GM12878 (cell line): ENCODE measurements around the gene CXCL9. TPM values are rescaled to one million over a fixed set of nuclear protein-coding genes. Genes with fewer than 3 reads are reported as not detected.

Source experiments
- ATAC-seq: fragments of 200-7000 bp; cut with Tn5 transposase; 3 replicates; pipeline ENCODE4 v1.9.1; 2020; ENCODE audit warnings: mild to moderate bottlenecking, moderate library complexity
- BruUV-seq: library from RNA; stranded (reverse); fragments of 400-500 nt; replicated peaks from 2 replicates; lab custom pipeline; 2021; lab: Mats Ljungman, UMichigan
- CTCF ChIA-PET: fragments of 300-600 bp; sonication (Branson Sonifier 250); formaldehyde crosslinking; extraction: SDS; loops from one replicate; lab custom pipeline; 2021; ENCODE audit warnings: inconsistent platforms; lab: Yijun Ruan, JAX
- POLR2A ChIA-PET: fragments of 350-600 bp; formaldehyde crosslinking; extraction: SDS; loops from one replicate; lab custom pipeline; 2021; ENCODE audit warnings: inconsistent platforms; lab: Charles Lee
- RAD21 ChIA-PET: fragments of 300-600 bp; sonication (Branson Sonifier 250); formaldehyde crosslinking; loops from one replicate; lab custom pipeline; 2023; ENCODE audit warnings: antibody characterized with exemption; ENCODE audit not compliant: unreplicated experiment; lab: Charles Lee
- SMC1A ChIA-PET: fragments of 300-600 bp; sonication (Branson Sonifier 250); formaldehyde crosslinking; loops from one replicate; lab custom pipeline; 2023; ENCODE audit not compliant: unreplicated experiment, uncharacterized antibody; lab: Charles Lee
- DNase-seq: peaks from one replicate; pipeline ENCODE4 v3.0.0-alpha.2; 2011; ENCODE audit warnings: low read depth, low spot score
- FAIRE-seq: peaks from 3 replicates; lab custom pipeline; 2011; peaks lifted over from hg19 to GRCh38; lab: Jason Lieb, UNC
- H2AFZ ChIP-seq: 2 replicates; pipeline ENCODE4 v1.6.0; 2011; ENCODE audit warnings: low read depth, low read length, control low read depth; ENCODE audit not compliant: control insufficient read depth
- H3K27ac ChIP-seq: 2 replicates; pipeline ENCODE4 v1.5.1; 2011; ENCODE audit warnings: control low read depth; ENCODE audit not compliant: control insufficient read depth, insufficient read depth
- H3K27me3 ChIP-seq, 2 experiments: replicated peaks in 1 of 2; 2 replicates each; pipeline versions ENCODE4 v1.6.0 to v1.6.1; 2011; ENCODE audit warnings: low read length in 1 of 2; ENCODE audit not compliant: control insufficient read depth in 2 of 2, insufficient read depth in 2 of 2
- H3K36me3 ChIP-seq, 2 experiments: 2 replicates each; pipeline ENCODE4 v1.5.1; 2011; ENCODE audit warnings: low read length in 1 of 2; ENCODE audit not compliant: control insufficient read depth in 2 of 2, insufficient read depth in 2 of 2
- H3K4me1 ChIP-seq: 2 replicates; pipeline ENCODE4 v1.6.1; 2011; ENCODE audit warnings: mild to moderate bottlenecking, low read length, moderate library complexity, mixed read lengths; ENCODE audit not compliant: control insufficient read depth, insufficient read depth
- H3K4me2 ChIP-seq: 2 replicates; pipeline ENCODE4 v1.6.0; 2011; ENCODE audit warnings: control low read depth; ENCODE audit not compliant: control insufficient read depth, insufficient read depth
- H3K4me3 ChIP-seq: fragments of 200-600 bp; sonication (generic); 2 replicates; pipeline ENCODE4 v1.5.1; 2016
- H3K79me2 ChIP-seq: 2 replicates; pipeline ENCODE4 v1.6.0; 2011; ENCODE audit warnings: low read length; ENCODE audit not compliant: control insufficient read depth, insufficient read depth
- H3K9ac ChIP-seq: 2 replicates; pipeline ENCODE4 v1.8.0; 2011; ENCODE audit warnings: low read length, control low read depth, mixed read lengths; ENCODE audit not compliant: control insufficient read depth, insufficient read depth
- H3K9me3 ChIP-seq: replicated peaks from 3 replicates; pipeline ENCODE4 v1.5.1; 2011; ENCODE audit warnings: mild to moderate bottlenecking, low read length; ENCODE audit not compliant: control insufficient read depth, insufficient read depth
- H4K20me1 ChIP-seq: 2 replicates; pipeline ENCODE4 v1.6.0; 2011; ENCODE audit not compliant: control insufficient read depth, insufficient read depth
- ASH2L ChIP-seq: fragments of 300-600, 200-600 bp; sonication (generic); IDR thresholded peaks from 2 replicates; pipeline ENCODE4 v1.6.1; 2017; ENCODE audit warnings: low read depth, mild to moderate bottlenecking, borderline replicate concordance
- ATF2 ChIP-seq: IDR thresholded peaks from 2 replicates; pipeline ENCODE4 v1.6.1; 2012; ENCODE audit warnings: low read length, inconsistent platforms
- ATF7 ChIP-seq: fragments of 450-650 bp; IDR thresholded peaks from 2 replicates; pipeline ENCODE4 v1.6.1; 2016; ENCODE audit warnings: low read depth, mild to moderate bottlenecking
- CBFB ChIP-seq: IDR thresholded peaks from 2 replicates; pipeline ENCODE4 v1.6.1; 2016; ENCODE audit warnings: antibody characterized with exemption, low read depth
- CBX3 ChIP-seq: fragments of 200-600 bp; sonication (generic); IDR thresholded peaks from 2 replicates; pipeline ENCODE4 v1.6.1; 2016; ENCODE audit warnings: low read depth, borderline replicate concordance
- EED ChIP-seq: sonication (generic); IDR thresholded peaks from 2 replicates; pipeline ENCODE4 v1.6.1; 2016; ENCODE audit warnings: antibody characterized with exemption, low read depth
- FOS ChIP-seq: IDR thresholded peaks from 3 replicates; pipeline ENCODE4 v1.6.1; 2011; ENCODE audit warnings: borderline replicate concordance; ENCODE audit not compliant: insufficient read length; ENCODE audit errors: extremely low read depth
- IKZF2 ChIP-seq, 2 experiments: fragments of 450-650 bp; IDR thresholded peaks; 2 replicates each; pipeline ENCODE4 v1.6.1; 2017; ENCODE audit warnings: mild to moderate bottlenecking in 2 of 2, moderate library complexity in 2 of 2
- NFXL1 ChIP-seq: fragments of 450-650 bp; IDR thresholded peaks from 2 replicates; pipeline ENCODE4 v1.6.1; 2017; ENCODE audit warnings: antibody characterized with exemption, mild to moderate bottlenecking, borderline replicate concordance
- NR2F1 ChIP-seq: fragments of 450-650 bp; conservative IDR thresholded peaks from 2 replicates; pipeline ENCODE4 v1.6.1; 2017; ENCODE audit warnings: mild to moderate bottlenecking
- POLR2A ChIP-seq: IDR thresholded peaks from 2 replicates; pipeline ENCODE4 v1.6.1; 2011; ENCODE audit warnings: low read depth, mild to moderate bottlenecking, low read length
- RAD51 ChIP-seq: fragments of 450-650 bp; IDR thresholded peaks from 2 replicates; pipeline ENCODE4 v1.6.1; 2016; ENCODE audit warnings: moderate library complexity, mild to moderate bottlenecking, inconsistent platforms
- RELB ChIP-seq: fragments of 450-650 bp; IDR thresholded peaks from 2 replicates; pipeline ENCODE4 v1.6.1; 2017; ENCODE audit warnings: low read depth, mild to moderate bottlenecking, moderate library complexity
- ZBED1 ChIP-seq: IDR thresholded peaks from 2 replicates; pipeline ENCODE4 v1.6.1; 2016; ENCODE audit warnings: borderline replicate concordance
- ZNF207 ChIP-seq: fragments of 450-650 bp; IDR thresholded peaks from 2 replicates; pipeline ENCODE4 v1.6.1; 2014; ENCODE audit warnings: antibody characterized with exemption, mild to moderate bottlenecking, borderline replicate concordance
- WGBS: methylation state at CpG from one replicate; pipeline ENCODE4 v1.1.6; 2016; ENCODE audit warnings: low lambda C conversion rate; ENCODE audit not compliant: insufficient replicate concordance, insufficient coverage; ENCODE audit errors: missing lambda C conversion rate; 5-methylcytosine and 5-hydroxymethylcytosine counted together
- in situ Hi-C: fragments of 300-500 bp; cut with MboI; formaldehyde crosslinking; loops from 9 replicates; pipeline ENCODE4 v1.14.3; 2018; ENCODE audit warnings: mixed read lengths
- intact Hi-C: fragments of 100-400 bp; cut with micrococcal nuclease; formaldehyde crosslinking; loops from one replicate; pipeline ENCODE4 v1.14.2; 2022; ENCODE audit not compliant: unreplicated experiment
- polyA plus RNA-seq, 11 experiments: library from polyadenylated mRNA; depleted of rRNA in 4 of 11; unstranded in 6 of 11; stranded (reverse) in 5 of 11; fragments of >200 nt; fragmentation: Nextera tagmentation in 4 of 11; fragmentation: Illumina TruSeq in 1 of 11; extraction: Ambion mirVana in 4 of 11; extraction: Trizol in 1 of 11; gene quantifications; 1 replicate in 1 of 11; 2 replicates in 10 of 11; pipeline versions ENCODE4 v1.2.1 to v1.2.3, GENCODE V29; 2011 to 2016; ENCODE audit warnings: inconsistent platforms in 2 of 11, missing spikeins in 2 of 11, low read depth in 1 of 11
- total RNA-seq, 4 experiments: library from RNA; depleted of rRNA in 3 of 4; stranded (reverse); fragments of >200 nt in 3 of 4; fragmentation: Illumina TruSeq in 1 of 4; extraction: Trizol in 1 of 4; gene quantifications; 2 replicates each; pipeline versions ENCODE4 v1.2.1 to v1.2.3, GENCODE V29; 2013 to 2021

The CXCL9 gene
- total and polyA plus RNA-seq, 10 of the 15 experiments (the other 5 are each of a cell fraction or from before 2014, with no cell fraction given) = 0.03 to 0.46 (median 0.22) TPM; not detected in 1

- SMC1A ChIA-PET = interaction anchor here (0.6 to 6.8 kb wide), 6 partner anchors 69 to 164 kb away, joined by 3 to 95 read pairs (median 3); no protein-coding TSS in a partner anchor
- CTCF ChIA-PET = interaction anchor here (1.0 to 2.9 kb wide), 8 partner anchors 62 to 512 kb away, joined by 3 to 10 read pairs (median 4); no protein-coding TSS in a partner anchor
Measured at GRCh38 chr4:75992462-75992861, 14.8 kb downstream of the CXCL9 start.

DNA sequence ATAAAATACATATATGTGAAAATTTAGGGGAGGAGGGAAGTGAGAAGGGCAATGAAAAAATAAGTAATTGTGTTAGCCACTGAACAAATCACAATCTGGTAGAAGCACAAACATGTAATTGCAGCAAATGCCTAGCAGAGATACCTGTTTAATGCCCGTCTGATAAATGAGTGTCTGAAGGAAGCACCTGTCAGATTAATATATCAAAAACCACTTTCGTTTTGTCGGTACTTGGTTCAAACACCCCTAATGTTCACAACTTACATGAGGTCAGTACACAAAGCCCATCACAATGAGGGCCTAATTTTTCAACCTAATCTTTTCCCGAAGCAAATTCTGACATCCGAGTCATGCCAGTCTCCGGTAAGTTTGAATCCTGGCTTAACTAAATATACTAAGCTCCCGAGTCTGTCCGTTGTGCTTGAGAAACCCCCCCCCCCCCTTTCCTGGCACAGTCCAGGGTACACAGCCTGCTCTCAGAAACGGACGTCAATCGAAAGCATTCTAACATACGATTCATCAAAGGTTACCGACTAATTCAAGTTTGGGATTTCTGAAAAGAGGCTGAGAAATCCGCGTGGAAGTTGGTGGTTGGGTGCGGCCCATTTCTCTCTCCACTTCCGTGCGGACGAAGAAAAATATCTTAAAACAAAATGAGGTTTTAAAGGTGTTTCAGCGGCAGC, 17.3 kb downstream of the CXCL9 start:
- SMC1A ChIA-PET = interaction anchor here (0.9 to 1.4 kb wide), 5 partner anchors 23 to 158 kb away, joined by 3 to 4 read pairs (median 3); partner anchors contain the start of gene NUP54
- ATAC-seq = peak; percentile 28
- Histone ChIP-seq H3K4me3 (peak overlapping the region; percentile 88), H3K27me3 (no peaks in the 10 kb centered on the region; a peak in 1 of 4 replicates), H3K36me3 (peaks cover 0 to 2% of the 10 kb centered on the region in 2 experiments; a peak in 1 of 4 replicates), H3K4me2 (peak overlapping the region; percentile 88), H3K27ac (peak overlapping the region; percentile 72), H3K4me1 (no peaks in the 10 kb centered on the region; the same call in 1 of the 2 replicates), H3K9ac (peak overlapping the region; percentile 91), H3K79me2 (peaks cover 54% of the 10 kb centered on the region), H4K20me1 (no peaks in the 10 kb centered on the region; the same call in 1 of the 2 replicates), H2AFZ (peak overlapping the region; percentile 95), H3K9me3 (no peaks in the 10 kb centered on the region)
- no peak for DNase-seq
- BruUV-seq = no TSS peak
- POLR2A ChIA-PET = interaction anchor here (0.6 to 1.2 kb wide), 2 partner anchors 65 to 93 kb away, joined by 3 to 8 read pairs; no protein-coding TSS in a partner anchor
- CTCF ChIA-PET = interaction anchor here (0.7 to 1.8 kb wide), 4 partner anchors 64 to 80 kb away, joined by 3 to 6 read pairs (median 4); no protein-coding TSS in a partner anchor
- intact Hi-C loops (loop anchor here (1.0 kb wide), 1 partner anchor 158 kb away; the partner anchor contains the start of gene NUP54), in situ Hi-C loops (no loop called here)
- 4% methylated on average over 20 of the region's 20 CpGs for WGBS
- no peak for FAIRE-seq
- RAD21 ChIA-PET = no interaction called here
- TF ChIP-seq RAD51 (no peak), ZNF207 (no peak), ZBED1 (no peak), CBFB (no peak), RELB (no peak), FOS (no peak), ATF7 (no peak), ATF2 (no peak), IKZF2 (IDR thresholded peaks at IDR 0.05) (no peak)

More at GRCh38 chr4:75992462-75992861, 14.8 kb downstream of the CXCL9 start:
- no peaks in the 10 kb centered on the region; the same call in 1 of the 2 replicates for H3K4me1 ChIP-seq
- H4K20me1 ChIP-seq = no peaks in the 10 kb centered on the region
- no peak overlapping the region for H3K4me3 ChIP-seq
- DNase-seq = no peak
- TF ChIP-seq EED (no peak), ASH2L (no peak), POLR2A (no peak), CBX3 (no peak), NFXL1 (no peak), NR2F1 (no peak)
- no peak overlapping the region for H3K9ac ChIP-seq
- H3K36me3 ChIP-seq = no peaks in the 10 kb centered on the region
- in situ Hi-C loops = no loop called here
- FAIRE-seq = no peak
- no peaks in the 10 kb centered on the region for H3K9me3 ChIP-seq
- BruUV-seq = no TSS peak
- no peak for ATAC-seq
- WGBS = 33% methylated on average over 1 of the region's 1 CpG
- no peak overlapping the region for H2AFZ ChIP-seq
- no peak overlapping the region for H3K4me2 ChIP-seq
- intact Hi-C loops = no loop called here
- no peaks in the 10 kb centered on the region; a peak in 1 of 4 replicates for H3K27me3 ChIP-seq
- ChIA-PET RAD21 (interaction anchor here (1.9 to 2.2 kb wide), 2 partner anchors 70 to 74 kb away, joined by 6 to 8 read pairs; no protein-coding TSS in a partner anchor), POLR2A (no interaction called here)
- H3K27ac ChIP-seq = no peak overlapping the region
- H3K79me2 ChIP-seq = peaks cover 31% of the 10 kb centered on the region
